IMR-90 (cell line): Measurements from ENCODE around the gene RCN1. TPM values are rescaled to one million over a fixed set of nuclear protein-coding genes. Genes with fewer than 3 reads are reported as not detected.
A peak's percentile ranks its signal among the peaks of the same experiment; 100 is the strongest.

ENCODE experiments used
- ATAC-seq: fragments of 200-7000 bp; cut with Tn5 transposase; 2 replicates; pipeline ENCODE4 v1.9.1; 2020; ENCODE audit warnings: low read depth, mild to moderate bottlenecking, moderate library complexity
- BruUV-seq: library from RNA; stranded (reverse); fragments of 400-500 nt; replicated peaks from 2 replicates; lab custom pipeline; 2021; lab: Mats Ljungman, UMichigan
- CTCF ChIA-PET: fragments of 300-600 bp; formaldehyde crosslinking; extraction: SDS; loops from one replicate; lab custom pipeline; 2021; ENCODE audit warnings: antibody characterized with exemption; lab: Yijun Ruan, JAX
- POLR2A ChIA-PET: fragments of 300-600 bp; sonication (Branson Sonifier 250); formaldehyde crosslinking; loops from one replicate; lab custom pipeline; 2022; ENCODE audit warnings: antibody characterized with exemption; ENCODE audit not compliant: unreplicated experiment; lab: Charles Lee
- DNase-seq: peaks from one replicate; pipeline ENCODE4 v3.0.0; 2013
- H2AFZ ChIP-seq: replicated peaks from 2 replicates; pipeline ENCODE3; 2013; ENCODE audit warnings: low read length, mild to moderate bottlenecking; ENCODE audit not compliant: poor library complexity
- H2AK5ac ChIP-seq: 2 replicates; pipeline ENCODE4 v1.6.1; 2013; ENCODE audit warnings: low read depth, low read length, inconsistent platforms
- H2AK9ac ChIP-seq: replicated peaks from 2 replicates; pipeline ENCODE3; 2013; ENCODE audit warnings: mild to moderate bottlenecking, low read depth, low read length, moderate library complexity; ENCODE audit not compliant: poor library complexity
- H2BK120ac ChIP-seq: 2 replicates; pipeline ENCODE4 v1.6.1; 2013; ENCODE audit warnings: low read depth, low read length, inconsistent platforms
- H2BK15ac ChIP-seq: 3 replicates; pipeline ENCODE4 v1.6.1; 2013; ENCODE audit warnings: low read depth, low read length, inconsistent platforms
- H2BK20ac ChIP-seq: 2 replicates; pipeline ENCODE4 v1.6.1; 2013; ENCODE audit warnings: low read depth, mild to moderate bottlenecking, inconsistent platforms, low read length, moderate library complexity
- H2BK5ac ChIP-seq: 2 replicates; pipeline ENCODE4 v1.6.1; 2013; ENCODE audit warnings: mild to moderate bottlenecking, low read depth, low read length, inconsistent platforms; ENCODE audit not compliant: poor library complexity, severe bottlenecking
- H3K14ac ChIP-seq: replicated peaks from 2 replicates; pipeline ENCODE4 v1.6.1; 2013; ENCODE audit warnings: low read depth, low read length, inconsistent platforms
- H3K18ac ChIP-seq: 2 replicates; pipeline ENCODE4 v1.6.1; 2013; ENCODE audit warnings: low read depth, low read length, control low read depth
- H3K23ac ChIP-seq: 2 replicates; pipeline ENCODE4 v1.6.1; 2013; ENCODE audit warnings: low read depth, low read length, inconsistent platforms
- H3K27ac ChIP-seq: 2 replicates; pipeline ENCODE4 v1.5.1; 2013; ENCODE audit warnings: mild to moderate bottlenecking, control low read depth, low read length; ENCODE audit not compliant: insufficient read depth
- H3K27me3 ChIP-seq: 2 replicates; pipeline ENCODE4 v1.6.1; 2013; ENCODE audit warnings: low read length; ENCODE audit not compliant: control insufficient read depth, insufficient read depth
- H3K36me3 ChIP-seq: 2 replicates; pipeline ENCODE4 v1.6.1; 2013; ENCODE audit warnings: low read length, mixed read lengths; ENCODE audit not compliant: control insufficient read depth, insufficient read depth
- H3K4ac ChIP-seq: 2 replicates; pipeline ENCODE4 v1.6.1; 2013; ENCODE audit warnings: low read depth, low read length, inconsistent platforms
- H3K4me1 ChIP-seq: 2 replicates; pipeline ENCODE4 v1.6.1; 2013; ENCODE audit warnings: low read length, mixed read lengths; ENCODE audit not compliant: control insufficient read depth, insufficient read depth
- H3K4me2 ChIP-seq: 2 replicates; pipeline ENCODE4 v1.6.1; 2013; ENCODE audit warnings: low read depth, mild to moderate bottlenecking, control low read depth, low read length, moderate library complexity
- H3K4me3 ChIP-seq: 2 replicates; pipeline ENCODE4 v1.5.1; 2013; ENCODE audit warnings: low read depth, mild to moderate bottlenecking, control low read depth, low read length, moderate library complexity; ENCODE audit not compliant: insufficient read depth
- H3K56ac ChIP-seq: 2 replicates; pipeline ENCODE4 v1.6.1; 2013; ENCODE audit warnings: low read length, inconsistent platforms; ENCODE audit not compliant: insufficient read depth; ENCODE audit errors: extremely low read depth
- H3K79me1 ChIP-seq, 2 experiments: 2 replicates each; pipeline ENCODE4 v1.6.1; 2013; ENCODE audit warnings: low read length in 2 of 2, inconsistent platforms in 1 of 2, low read depth in 1 of 2
- H3K9ac ChIP-seq: 2 replicates; pipeline ENCODE4 v1.6.1; 2013; ENCODE audit warnings: low read depth, low read length, control low read depth
- H3K9me1 ChIP-seq: 2 replicates; pipeline ENCODE4 v1.6.1; 2013; ENCODE audit warnings: low read length, inconsistent platforms; ENCODE audit not compliant: insufficient read depth
- H3K9me3 ChIP-seq: 2 replicates; pipeline ENCODE4 v1.6.1; 2013; ENCODE audit warnings: low read length; ENCODE audit not compliant: control insufficient read depth, insufficient read depth
- H4K20me1 ChIP-seq: 2 replicates; pipeline ENCODE4 v1.6.1; 2013; ENCODE audit warnings: low read length, inconsistent platforms; ENCODE audit not compliant: insufficient read depth
- H4K5ac ChIP-seq: 2 replicates; pipeline ENCODE4 v1.6.1; 2013; ENCODE audit warnings: mild to moderate bottlenecking, low read depth, low read length, control low read depth
- H4K8ac ChIP-seq, 2 experiments: 2 replicates each; pipeline ENCODE4 v1.6.1; 2013; ENCODE audit warnings: low read depth in 2 of 2, low read length in 2 of 2, control low read depth in 1 of 2, inconsistent platforms in 1 of 2
- H4K91ac ChIP-seq: 2 replicates; pipeline ENCODE4 v1.6.1; 2013; ENCODE audit warnings: low read depth, low read length, inconsistent platforms; ENCODE audit not compliant: insufficient read depth
- FOS ChIP-seq: fragments of 150-350 bp; IDR thresholded peaks from 2 replicates; pipeline ENCODE4 v1.6.1; 2016; ENCODE audit warnings: low read depth, low read length
- MAFK ChIP-seq: IDR thresholded peaks from 2 replicates; pipeline ENCODE4 v1.6.1; 2012; ENCODE audit warnings: low read depth, low read length, improper control_type of control experiment
- dilution Hi-C: fragments of 300-500 bp; cut with HindIII; formaldehyde crosslinking; loops from one replicate; pipeline ENCODE4 v1.14.3; 2018; ENCODE audit warnings: low sequenced_read_pairs; ENCODE audit not compliant: unreplicated experiment
- in situ Hi-C: fragments of 300-500 bp; cut with MboI; formaldehyde crosslinking; loops from 3 replicates; pipeline ENCODE4 v1.14.3; 2019; ENCODE audit warnings: low sequenced_read_pairs, inconsistent platforms, mixed read lengths
- intact Hi-C: fragments of 100-400 bp; cut with micrococcal nuclease; formaldehyde crosslinking; loops from 2 replicates; pipeline ENCODE4 v1.10.0; 2022
- polyA plus RNA-seq, 3 experiments: library from polyadenylated mRNA; depleted of rRNA; stranded (reverse); fragments of >200 nt; gene quantifications; 2 replicates each; pipeline ENCODE4 v1.2.3, GENCODE V29; 2012; ENCODE audit warnings: low replicate concordance in 1 of 3
- total RNA-seq: library from RNA; depleted of rRNA; stranded (reverse); fragments of >200 nt; gene quantifications from 2 replicates; pipeline ENCODE4 v1.2.3, GENCODE V29; 2012

Gene RCN1
- total and polyA plus RNA-seq, 2 of the 4 experiments (the other 2 are of a cell fraction), result 129 to 193 TPM

GRCh38 chr11:32151027-32151426 is 60.2 kb downstream of the RCN1 start:
- Histone ChIP-seq H2AK9ac (no peak overlapping the region), H3K56ac (no peak overlapping the region), H3K18ac (no peak overlapping the region), H3K9me1 (no peaks in the 10 kb centered on the region), H3K27me3 (peaks cover 28% of the 10 kb centered on the region), H2AFZ (no peak overlapping the region), H3K4ac (no peak overlapping the region), H2AK5ac (no peak overlapping the region), H2BK20ac (no peak overlapping the region), H3K9ac (no peak overlapping the region), H2BK15ac (no peak overlapping the region), H3K36me3 (no peaks in the 10 kb centered on the region), H2BK120ac (no peak overlapping the region), H3K79me1 (no peaks in the 10 kb centered on the region), H3K4me1 (no peaks in the 10 kb centered on the region; the same call in 1 of the 2 replicates), H4K5ac (no peak overlapping the region), H4K20me1 (no peaks in the 10 kb centered on the region), H4K8ac (no peak overlapping the region), H3K23ac (no peak overlapping the region), H2BK5ac (no peak overlapping the region), H3K14ac (no peak overlapping the region), H3K4me3 (no peak overlapping the region), H3K27ac (no peak overlapping the region), H3K9me3 (no peaks in the 10 kb centered on the region), H3K4me2 (no peak overlapping the region), H4K91ac (no peak overlapping the region)
- TF ChIP-seq MAFK (peak; percentile 38), FOS (no peak)
- ChIA-PET POLR2A (no interaction called here), CTCF (no interaction called here)
- no peak for DNase-seq
- dilution Hi-C loops, result loop anchor here (25.0 kb wide), 1 partner anchor 89 kb away; no protein-coding TSS in a partner anchor
- intact Hi-C loops, result no loop called here
- in situ Hi-C loops, result loop anchor here (25.0 kb wide), 1 partner anchor 914 kb away; no protein-coding TSS in a partner anchor
- ATAC-seq, result no peak
- no TSS peak for BruUV-seq
